Natural killer cell (primary cell): ENCODE results near the gene JAZF1. TPM values are rescaled to one million over a fixed set of nuclear protein-coding genes. Genes with fewer than 3 reads are reported as not detected.

Experiments used
- ATAC-seq, 3 donors: fragments of 150-1000 bp in 2 of 3; fragments of 200-7000 bp in 1 of 3; cut with Tn5 transposase; 1 replicate in 1 of 3; 2 replicates in 2 of 3; pipeline ENCODE4 v1.10.0; 2021; ENCODE audit warnings: mild to moderate bottlenecking in 2 of 3, moderate library complexity in 2 of 3
- DNase-seq, 2 donors: peaks; one replicate each; pipeline versions ENCODE4 v3.0.0 to v3.0.0-alpha.2; 2013 to 2021; ENCODE audit warnings: mixed read lengths in 1 of 2
- H3K27ac ChIP-seq: one replicate; pipeline ENCODE4 v1.5.1; 2013; ENCODE audit warnings: mild to moderate bottlenecking, low read length
- H3K27me3 ChIP-seq: one replicate; pipeline ENCODE4 v1.6.1; 2013; ENCODE audit warnings: low read length; ENCODE audit not compliant: control insufficient read depth, insufficient read depth
- H3K36me3 ChIP-seq: one replicate; pipeline ENCODE4 v1.6.1; 2013; ENCODE audit warnings: low read length; ENCODE audit not compliant: control insufficient read depth, insufficient read depth
- H3K4me1 ChIP-seq: one replicate; pipeline ENCODE4 v1.6.1; 2013; ENCODE audit warnings: low read length; ENCODE audit not compliant: control insufficient read depth, insufficient read depth
- H3K4me3 ChIP-seq: one replicate; pipeline ENCODE4 v1.5.1; 2013; ENCODE audit warnings: low read length
- H3K9me3 ChIP-seq: one replicate; pipeline ENCODE4 v1.6.1; 2013; ENCODE audit warnings: low read length; ENCODE audit not compliant: control insufficient read depth, insufficient read depth
- H3K27ac Mint-ChIP-seq, 2 donors: one replicate each; pipeline ENCODE4 v1.8.0; 2022; ENCODE audit warnings: mild to moderate bottlenecking in 2 of 2, mixed read lengths in 2 of 2, moderate library complexity in 1 of 2
- H3K27me3 Mint-ChIP-seq, 2 donors: one replicate each; pipeline ENCODE4 v1.8.0; 2022; ENCODE audit warnings: low read depth in 2 of 2, mixed read lengths in 2 of 2
- H3K36me3 Mint-ChIP-seq: one replicate; pipeline ENCODE4 v1.8.0; 2022; ENCODE audit warnings: mixed read lengths
- H3K4me1 Mint-ChIP-seq, 2 donors: one replicate each; pipeline ENCODE4 v1.8.0; 2022; ENCODE audit warnings: mixed read lengths in 2 of 2
- H3K4me3 Mint-ChIP-seq: one replicate; pipeline ENCODE4 v1.8.0; 2022; ENCODE audit warnings: mild to moderate bottlenecking, moderate library complexity, mixed read lengths
- H3K9me3 Mint-ChIP-seq, 2 donors: one replicate each; pipeline ENCODE4 v1.8.0; 2022; ENCODE audit warnings: mixed read lengths in 2 of 2
- CTCF ChIP-seq: fragments of 200-600 bp; IDR thresholded peaks from one replicate; pipeline ENCODE4 v1.8.0; 2022; ENCODE audit warnings: antibody characterized with exemption
- WGBS: methylation state at CpG from one replicate; pipeline ENCODE4 v1.1.7; 2013; ENCODE audit warnings: missing lambda C conversion rate; ENCODE audit not compliant: insufficient coverage; 5-methylcytosine and 5-hydroxymethylcytosine counted together
- intact Hi-C: fragments of 100-400 bp; cut with micrococcal nuclease; formaldehyde crosslinking; loops from one replicate; pipeline ENCODE4 v1.14.2; 2022
- total RNA-seq, 4 donors: library from RNA; stranded (reverse); fragments of 120-200 nt in 1 of 4; gene quantifications; one replicate each; pipeline versions ENCODE4 v1.2.3 to v1.2.4, GENCODE V29; 2013 to 2022

The JAZF1 gene
- total RNA-seq, 3 donors from 2014 or later (not counting 1 experiment from before 2014, with no cell fraction given): 82.5 to 89.7 (median 87.6) TPM

DNA sequence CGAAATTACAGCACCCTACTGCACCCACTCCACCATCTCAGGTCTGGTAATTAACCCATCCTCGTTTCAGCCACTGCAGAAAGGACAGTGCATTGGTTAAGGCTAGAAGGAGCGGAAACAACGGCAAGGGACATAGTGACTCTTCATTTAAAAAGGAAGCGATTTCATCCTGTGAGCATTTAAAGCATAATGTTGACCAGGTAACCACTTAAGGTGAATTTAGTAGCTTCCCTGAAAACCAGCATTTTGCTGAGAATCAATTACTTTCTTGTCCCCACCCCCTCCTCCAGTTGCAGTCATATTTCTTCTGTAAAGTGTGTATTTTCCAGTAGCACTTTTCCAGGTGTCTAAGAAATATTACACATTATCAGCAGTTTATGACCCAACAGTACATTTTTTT lies 821 bp upstream of the JAZF1 start:
- H3K4me1 ChIP-seq: peaks cover 20% of the 10 kb centered on the region
- H3K27me3 ChIP-seq: no peaks in the 10 kb centered on the region
- H3K36me3 ChIP-seq: no peaks in the 10 kb centered on the region
- no peak overlapping the region for H3K27ac ChIP-seq
- no peak for ATAC-seq
- H3K36me3 Mint-ChIP-seq: no peaks in the 10 kb centered on the region
- WGBS: 85% methylated on average over 5 of the region's 5 CpGs
- peak overlapping the region; percentile 90 for H3K4me3 Mint-ChIP-seq
- no peaks in the 10 kb centered on the region for H3K27me3 Mint-ChIP-seq
- intact Hi-C loops: loop anchor here (2.0 kb wide), 1 partner anchor 91 kb away; no protein-coding TSS in a partner anchor
- peak overlapping the region; percentile 93 to 98 for H3K27ac Mint-ChIP-seq
- no peaks in the 10 kb centered on the region for H3K9me3 Mint-ChIP-seq
- H3K4me1 Mint-ChIP-seq: peaks cover 42 to 54% of the 10 kb centered on the region in 2 donors
- H3K4me3 ChIP-seq: no peak overlapping the region
- H3K9me3 ChIP-seq: no peaks in the 10 kb centered on the region
- no peak for TF ChIP-seq CTCF
- DNase-seq: no peak

DNA sequence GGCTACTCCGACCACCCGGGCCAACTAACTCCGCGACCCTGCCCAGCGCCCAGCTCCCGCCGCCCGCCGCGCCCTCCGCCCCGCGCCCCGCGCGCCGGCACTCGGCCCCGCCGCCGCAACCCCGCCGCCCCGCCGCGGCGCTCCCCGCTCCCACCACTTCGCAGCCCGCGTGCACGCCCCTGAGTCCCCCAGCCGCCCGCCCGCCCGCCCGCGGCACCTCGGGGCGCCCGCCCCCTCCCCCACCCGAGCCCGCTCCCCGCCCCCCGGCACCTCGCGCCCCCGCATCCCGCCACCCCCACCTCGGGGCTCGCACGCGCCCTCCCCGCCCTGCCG lies 598 bp downstream of the JAZF1 start:
- WGBS: 0% methylated on average over 24 of the region's 55 CpGs
- H3K4me1 Mint-ChIP-seq: peaks cover 55 to 66% of the 10 kb centered on the region in 2 donors

GRCh38 chr7:28179120-28180030 lies 1.2 kb downstream of the JAZF1 start:
- no peaks in the 10 kb centered on the region for H3K9me3 Mint-ChIP-seq
- no peaks in the 10 kb centered on the region for H3K9me3 ChIP-seq
- H3K36me3 ChIP-seq: no peaks in the 10 kb centered on the region
- H3K4me3 Mint-ChIP-seq: peak overlapping the region; percentile 86
- TF ChIP-seq CTCF: no peak
- intact Hi-C loops: loop anchor here (1.0 to 2.0 kb wide), 3 partner anchors 21 to 93 kb away; no protein-coding TSS in a partner anchor
- H3K4me3 ChIP-seq: peak overlapping the region; percentile 27
- peak; percentile 55 to 83 (median 71) for ATAC-seq
- peaks cover 61 to 68% of the 10 kb centered on the region in 2 donors for H3K4me1 Mint-ChIP-seq
- DNase-seq: peak; percentile 75 to 81
- 2% methylated on average over 96 of the region's 96 CpGs for WGBS
- no peaks in the 10 kb centered on the region for H3K27me3 Mint-ChIP-seq
- H3K4me1 ChIP-seq: peaks cover 23% of the 10 kb centered on the region
- H3K27ac ChIP-seq: peak overlapping the region; percentile 59
- H3K27me3 ChIP-seq: no peaks in the 10 kb centered on the region
- H3K27ac Mint-ChIP-seq: peak overlapping the region; percentile 85 to 98
- H3K36me3 Mint-ChIP-seq: no peaks in the 10 kb centered on the region

More for the DNA sequence above, 598 bp downstream of the JAZF1 start:
- intact Hi-C loops: loop anchor here (2.0 kb wide), 1 partner anchor 93 kb away; no protein-coding TSS in a partner anchor
- Histone ChIP-seq H3K27ac (peak overlapping the region; percentile 88), H3K9me3 (no peaks in the 10 kb centered on the region), H3K36me3 (no peaks in the 10 kb centered on the region), H3K27me3 (no peaks in the 10 kb centered on the region), H3K4me3 (peak overlapping the region; percentile 79), H3K4me1 (peaks cover 23% of the 10 kb centered on the region)
- peak overlapping the region; percentile 93 to 98 for H3K27ac Mint-ChIP-seq
- H3K4me3 Mint-ChIP-seq: peak overlapping the region; percentile 90
- no peaks in the 10 kb centered on the region for H3K27me3 Mint-ChIP-seq
- H3K36me3 Mint-ChIP-seq: no peaks in the 10 kb centered on the region
- no peaks in the 10 kb centered on the region for H3K9me3 Mint-ChIP-seq
- ATAC-seq: no peak
- no peak for TF ChIP-seq CTCF
- DNase-seq: no peak
